Raji (cell line): ENCODE data around the gene CATSPERD.
A peak's percentile ranks its signal among the peaks of the same experiment; 100 is the strongest.

Experiments
- POLR2A ChIP-seq: IDR thresholded peaks from 2 replicates; pipeline ENCODE4 v1.6.1; 2011; ENCODE audit warnings: low read depth, low read length, control low read depth; ENCODE audit not compliant: insufficient read depth

CATSPERD gene

GRCh38 chr19:5798244-5798643 is 77.8 kb downstream of the CATSPERD start:
- TF ChIP-seq POLR2A = no peak

DNA sequence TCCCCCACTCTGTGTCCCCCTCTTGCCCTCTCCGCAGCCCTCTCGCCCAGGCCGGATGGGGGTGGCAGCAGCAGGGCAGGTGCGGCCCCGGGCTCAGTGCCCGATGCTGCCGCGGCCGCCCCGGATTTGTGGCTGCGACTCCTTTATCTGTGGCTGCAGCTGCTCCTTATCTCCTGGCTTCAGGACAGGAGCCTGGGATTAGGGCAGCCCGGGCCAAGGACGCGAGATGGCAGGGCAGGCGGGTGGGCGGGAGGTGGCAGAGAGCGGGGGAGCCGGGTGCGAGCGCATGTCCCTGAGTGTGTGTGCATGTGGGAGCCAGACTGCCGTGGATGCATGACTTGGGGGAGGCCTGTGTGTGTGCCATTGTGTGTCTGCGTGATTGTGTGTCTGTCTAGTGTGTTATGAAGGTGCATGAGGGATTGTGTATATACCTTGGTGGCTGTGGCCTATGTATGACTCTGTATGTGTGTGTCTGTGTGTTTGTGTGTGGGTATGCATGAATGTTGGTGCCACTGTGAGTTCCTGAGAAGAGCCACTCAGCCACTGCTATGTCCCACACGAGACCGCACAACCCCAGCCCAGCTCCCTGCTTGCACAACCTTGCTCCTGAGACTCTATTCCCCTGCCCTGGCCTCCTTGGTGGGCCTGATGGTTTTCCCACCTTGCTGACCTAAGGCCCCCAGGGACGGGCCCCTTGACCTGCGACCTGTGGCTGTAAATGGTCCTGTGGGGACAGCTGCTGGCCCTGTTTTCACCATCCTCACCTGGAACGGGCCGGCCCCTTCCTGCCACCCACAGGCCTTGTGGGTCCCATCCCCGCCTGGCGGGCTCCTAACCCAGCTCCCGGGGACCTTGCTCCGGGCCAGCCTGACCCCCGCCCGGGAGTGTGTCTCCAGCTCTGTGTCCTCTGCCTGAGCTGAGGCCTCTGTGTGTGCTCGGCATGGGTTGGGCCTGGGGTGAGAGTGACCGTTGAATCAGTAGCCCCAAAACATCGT is 79.1 kb downstream of the CATSPERD start:
- no peak for TF ChIP-seq POLR2A

- TF ChIP-seq POLR2A = no peak
These were observed 80.2 kb downstream of the CATSPERD start for GRCh38 chr19:5800361-5801270.

- no peak for TF ChIP-seq POLR2A
These were observed 81.6 kb downstream of the CATSPERD start for GRCh38 chr19:5801796-5802619.

DNA sequence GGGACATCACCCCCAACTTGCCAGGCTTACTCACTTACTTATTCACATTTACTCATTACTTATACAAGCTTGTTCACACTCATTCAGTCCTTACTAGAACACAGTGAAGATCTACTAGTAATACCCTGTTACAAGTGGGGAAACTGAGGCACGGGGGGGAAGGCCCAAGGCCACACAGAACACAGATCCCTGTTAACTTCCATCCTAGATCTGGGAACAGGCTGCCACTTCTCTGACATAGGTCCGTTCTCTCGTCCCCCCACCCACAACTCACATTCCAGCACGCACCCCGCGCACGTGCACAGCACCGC is 83.0 kb downstream of the CATSPERD start:
- TF ChIP-seq POLR2A = no peak

DNA sequence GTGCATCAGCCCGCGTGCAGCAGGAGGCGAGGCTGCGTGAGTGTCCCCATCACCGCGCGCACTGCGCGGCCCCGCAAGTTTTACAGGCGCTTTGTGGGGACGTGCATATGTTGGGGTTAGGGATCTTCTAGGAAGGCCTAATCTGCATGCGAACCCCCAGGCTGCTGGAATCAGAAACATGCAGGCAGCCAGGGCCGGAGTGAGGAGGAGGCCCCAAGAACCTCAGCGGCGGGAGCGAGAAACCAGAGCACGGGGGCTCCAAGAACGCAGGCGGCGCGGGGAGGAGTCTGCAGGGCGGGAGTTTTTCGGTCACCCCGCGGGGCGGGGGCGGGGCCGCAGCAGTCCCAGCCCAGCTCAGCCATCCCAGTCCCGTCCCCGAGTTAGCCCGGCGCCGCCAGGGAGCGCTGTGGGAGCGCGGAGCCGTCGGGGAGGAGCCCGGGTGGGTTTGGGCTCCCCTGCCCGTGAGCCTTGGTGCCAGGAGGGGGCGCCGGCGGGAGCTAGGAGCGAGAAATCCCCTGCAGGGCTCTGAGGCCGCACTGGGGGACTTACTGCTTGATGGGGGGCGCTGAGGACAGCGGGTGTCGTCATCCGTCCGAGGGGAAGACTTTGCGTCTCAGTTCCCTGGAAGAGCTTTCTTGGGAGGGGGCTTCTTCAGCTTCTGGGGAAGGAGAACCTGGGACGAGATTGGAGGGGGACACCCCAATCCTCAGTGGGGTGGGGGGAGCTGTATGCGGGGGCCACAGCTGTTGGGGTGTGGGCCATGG is 83.5 kb downstream of the CATSPERD start:
- TF ChIP-seq POLR2A = 0 out of 2 replicates have a peak, but pooled peaks have one; percentile 23

GRCh38 chr19:5804516-5805461 is 84.4 kb downstream of the CATSPERD start, which contains the start of gene NRTN:
Gene NRTN (plus strand): TSS chr19:5805067. CDS start chr19:5824166, 19,099 bp downstream.
- TF ChIP-seq POLR2A = no peak

GRCh38 chr19:5805462-5806132 is 85.2 kb downstream of the CATSPERD start:
- no peak for TF ChIP-seq POLR2A

DNA sequence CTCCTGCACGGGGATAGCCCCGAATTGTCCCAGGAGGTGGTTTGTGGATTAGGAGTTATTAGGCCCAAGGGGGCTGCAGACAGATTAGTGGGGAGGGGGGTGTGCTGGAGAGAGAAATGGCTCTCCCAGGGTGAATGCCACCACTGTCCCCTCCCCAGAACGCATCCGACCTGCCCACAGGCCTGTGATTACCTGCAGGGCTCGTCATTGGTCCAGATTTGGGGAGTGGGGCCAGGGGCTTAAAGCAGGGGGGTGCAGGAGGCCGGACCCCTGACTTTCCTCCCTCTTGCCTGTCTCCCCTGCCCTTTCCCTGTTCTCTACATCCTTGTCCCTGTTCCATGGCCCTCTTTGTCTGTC is 85.7 kb downstream of the CATSPERD start:
- no peak for TF ChIP-seq POLR2A

- no peak for TF ChIP-seq POLR2A
These were observed 86.5 kb downstream of the CATSPERD start for GRCh38 chr19:5806905-5807304.

DNA sequence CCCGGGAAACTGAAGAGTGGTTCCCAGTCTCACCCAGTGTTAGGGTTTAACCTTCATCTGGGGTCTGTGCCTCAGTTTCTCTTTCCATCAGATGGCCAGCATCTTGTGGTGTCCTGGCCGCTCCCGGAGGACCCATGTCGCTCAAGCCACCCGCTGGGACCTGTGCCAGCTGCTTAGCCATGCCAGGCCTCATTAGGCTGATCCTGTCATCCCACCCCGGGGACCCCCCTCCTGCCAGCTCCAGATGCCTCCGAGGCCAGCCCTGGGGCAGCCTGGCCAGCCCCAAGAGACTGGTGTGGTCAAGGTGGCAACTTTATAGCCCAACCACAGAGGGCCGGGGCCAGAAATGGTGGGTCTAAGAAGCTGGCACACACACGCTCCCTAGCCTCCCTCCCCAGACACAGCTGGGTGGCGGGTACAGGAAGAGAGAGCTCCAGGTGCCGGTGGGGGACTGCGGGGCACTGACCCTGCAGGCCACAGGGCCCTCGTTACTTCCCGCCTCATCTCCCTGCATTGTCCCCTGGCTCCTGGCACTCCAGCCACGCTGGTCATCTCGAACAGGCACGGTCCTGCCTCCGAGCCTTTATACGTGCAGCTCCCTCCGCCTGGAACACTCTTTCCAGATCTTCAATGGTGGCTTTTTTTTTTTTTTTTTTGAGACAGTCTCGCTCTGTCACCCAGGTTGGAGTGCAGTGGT is 87.8 kb downstream of the CATSPERD start:
- TF ChIP-seq POLR2A = no peak

DNA sequence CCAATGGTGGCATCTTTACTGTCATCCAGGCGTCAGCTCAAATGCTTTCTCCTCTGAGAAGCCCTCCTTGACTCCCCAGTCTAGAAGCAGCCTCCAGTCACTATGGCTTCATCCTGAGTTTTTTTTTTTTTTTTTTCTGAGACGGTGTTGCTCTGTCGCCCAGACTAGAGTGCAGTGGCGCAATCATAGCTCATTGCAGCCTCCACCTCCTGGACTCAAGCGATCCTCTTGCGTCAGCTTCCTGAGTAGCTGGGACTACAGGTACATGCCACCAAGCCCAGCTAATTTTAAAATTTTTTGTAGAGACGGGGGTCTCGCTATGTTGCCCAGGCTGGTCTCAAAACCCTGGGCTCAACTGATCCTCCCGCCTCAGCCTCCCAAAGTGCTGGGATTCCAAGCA is 88.6 kb downstream of the CATSPERD start:
- no peak for TF ChIP-seq POLR2A

- TF ChIP-seq POLR2A = no peak
These were observed 89.0 kb downstream of the CATSPERD start for GRCh38 chr19:5809469-5809868.
